Fibroblast of the aortic adventitia (primary cell): Measurements from ENCODE around the gene KIAA0232. TPM values are rescaled to one million over a fixed set of nuclear protein-coding genes. Genes with fewer than 3 reads are reported as not detected.
A peak's percentile ranks its signal among the peaks of the same experiment; 100 is the strongest.

Experiments
- DNase-seq: peaks from one replicate; pipeline ENCODE4 v3.0.0-alpha.2; 2010; ENCODE audit warnings: low read depth
- H3K4me3 ChIP-seq: 2 replicates; pipeline ENCODE4 v1.5.1; 2011; ENCODE audit warnings: low read depth, mild to moderate bottlenecking, control low read depth, low read length, moderate library complexity
- CTCF ChIP-seq: IDR thresholded peaks from 2 replicates; pipeline ENCODE4 v1.5.1; 2011; ENCODE audit warnings: mild to moderate bottlenecking, low read length, control low read depth, inconsistent platforms; ENCODE audit not compliant: insufficient read depth
- total RNA-seq: library from RNA; depleted of rRNA; stranded (reverse); fragments of >200 nt; gene quantifications from 2 replicates; pipeline ENCODE4 v1.2.3, GENCODE V29; 2012; ENCODE audit warnings: low replicate concordance

KIAA0232 gene
- total RNA-seq, 1 donor: 28.7 TPM

- DNase-seq: no peak
- no peak for TF ChIP-seq CTCF
- H3K4me3 ChIP-seq: no peak overlapping the region
Observed at GRCh38 chr4:6776920-6777635, 5.4 kb upstream of the KIAA0232 start.

GRCh38 chr4:6777636-6778281 lies 4.8 kb upstream of the KIAA0232 start:
- DNase-seq: no peak
- TF ChIP-seq CTCF: no peak
- no peak overlapping the region for H3K4me3 ChIP-seq

- no peak for DNase-seq
- no peak for TF ChIP-seq CTCF
- no peak overlapping the region for H3K4me3 ChIP-seq
Observed at GRCh38 chr4:6778435-6778834, 4.1 kb upstream of the KIAA0232 start.

- TF ChIP-seq CTCF: no peak
- H3K4me3 ChIP-seq: no peak overlapping the region
- no peak for DNase-seq
Observed at GRCh38 chr4:6779667-6780565, 2.6 kb upstream of the KIAA0232 start.

GRCh38 chr4:6781113-6781512 lies 1.4 kb upstream of the KIAA0232 start:
- no peak overlapping the region for H3K4me3 ChIP-seq
- DNase-seq: no peak
- TF ChIP-seq CTCF: no peak

- H3K4me3 ChIP-seq: peak overlapping the region; percentile 76
- no peak for TF ChIP-seq CTCF
- no peak for DNase-seq
Observed at GRCh38 chr4:6781561-6781960, 966 bp upstream of the KIAA0232 start.
